AG09319 (cell line): ENCODE data around the gene RIC1.
"Not testable (repeated sequence)": the region's sequence is repeated elsewhere in the genome, so short reads cannot be mapped to it uniquely, and the experiment has no call there.

Experiments used
- DNase-seq: peaks from one replicate; pipeline ENCODE4 v3.0.0-alpha.2; 2010; ENCODE audit warnings: low read depth; ENCODE audit errors: extremely low read depth
- CTCF ChIP-seq: IDR thresholded peaks from 2 replicates; pipeline ENCODE4 v1.5.1; 2011; ENCODE audit warnings: low read depth, mild to moderate bottlenecking, inconsistent platforms, low read length, moderate library complexity

RIC1 gene

DNA sequence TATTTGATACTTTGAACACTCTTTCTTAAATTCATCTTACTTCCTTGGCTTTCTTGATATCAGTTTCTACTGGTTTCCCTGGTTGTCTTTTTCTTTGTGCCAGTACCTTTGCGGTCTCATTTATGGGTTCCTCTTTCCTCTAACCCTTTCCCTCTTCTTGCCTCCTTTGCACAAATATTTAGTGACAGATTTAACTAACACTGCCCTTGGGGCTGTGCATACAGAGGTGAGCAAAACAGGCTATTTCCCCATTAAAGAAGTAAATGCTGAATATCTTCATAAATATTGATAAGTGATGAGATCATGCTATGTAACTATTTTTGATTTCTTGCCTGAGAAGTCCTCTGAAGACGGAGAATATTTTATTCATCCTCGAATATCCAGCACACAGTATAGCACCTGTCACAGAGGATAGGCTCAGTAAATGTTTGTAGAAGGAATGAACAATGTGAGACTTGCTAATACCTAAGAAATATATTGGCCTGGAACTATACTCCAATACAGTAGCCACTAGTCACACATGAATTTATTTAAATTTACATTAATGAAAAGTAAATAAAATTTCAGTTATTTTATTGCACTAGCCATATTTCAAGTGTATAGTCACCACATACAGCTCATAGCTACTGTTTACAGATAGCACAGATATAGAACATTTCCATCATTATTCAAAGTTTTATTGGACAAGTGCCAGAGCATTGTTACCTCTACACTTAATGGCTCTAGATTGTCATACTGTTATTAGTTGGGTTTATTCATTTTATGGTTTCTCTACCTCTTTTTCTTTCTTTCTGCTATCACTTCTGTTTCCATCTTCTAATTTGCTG is 90.4 kb downstream of the RIC1 start:
- DNase-seq, result no peak
- no peak for TF ChIP-seq CTCF

- DNase-seq, result no peak
- TF ChIP-seq CTCF, result no peak
These were observed 91.2 kb downstream of the RIC1 start for GRCh38 chr9:5720151-5720550.

GRCh38 chr9:5721279-5722087 is 92.6 kb downstream of the RIC1 start:
- no peak for TF ChIP-seq CTCF
- DNase-seq, result no peak

DNA sequence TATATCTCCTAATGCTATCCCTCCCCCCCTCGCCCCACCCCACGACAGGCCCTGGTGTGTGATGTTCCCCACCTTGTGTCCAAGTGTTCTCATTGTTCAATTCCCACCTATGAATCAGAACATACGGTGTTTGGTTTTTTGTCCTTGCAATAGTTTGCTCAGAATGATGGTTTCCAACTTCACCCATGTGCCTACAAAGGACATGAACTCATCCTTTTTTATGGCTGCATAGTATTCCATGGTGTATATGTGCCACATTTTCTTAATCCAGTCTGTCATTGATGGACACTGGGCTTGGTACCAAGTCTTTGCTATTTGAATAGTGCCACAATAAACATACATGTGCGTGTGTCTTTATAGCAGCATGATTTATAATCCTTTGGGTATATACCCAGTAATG is 93.8 kb downstream of the RIC1 start:
- not testable (repeated sequence) for DNase-seq

GRCh38 chr9:5735072-5735471 is 106.2 kb downstream of the RIC1 start:
- no peak for DNase-seq
- TF ChIP-seq CTCF, result no peak

GRCh38 chr9:5736563-5737346 is 107.8 kb downstream of the RIC1 start:
- no peak for TF ChIP-seq CTCF

DNA sequence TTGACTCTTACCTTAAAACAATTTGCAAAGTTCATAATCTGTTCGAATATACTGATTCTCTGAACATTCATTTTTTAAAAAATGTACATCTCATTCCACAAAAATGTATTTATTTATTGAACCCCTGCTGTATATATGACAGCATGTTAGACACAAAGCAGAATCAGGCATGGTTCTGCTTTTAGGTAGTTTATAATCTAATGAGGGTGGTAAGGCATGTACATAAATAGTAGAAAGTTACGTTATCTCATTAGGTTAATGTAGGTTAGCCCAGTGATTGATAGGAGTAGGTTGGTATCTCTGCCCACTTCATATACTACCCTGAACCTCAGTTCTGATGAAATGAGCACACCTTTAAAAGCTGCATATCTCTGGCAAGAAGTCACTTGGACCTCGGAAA is 114.2 kb downstream of the RIC1 start:
- TF ChIP-seq CTCF, result no peak
- DNase-seq, result no peak

More at GRCh38 chr9:5736563-5737346, 107.8 kb downstream of the RIC1 start:
- DNase-seq, result no peak
